GM10248 (cell line): Measurements from ENCODE around the gene MICAL2.

Source experiments
- CTCF ChIA-PET: fragments of 300-600 bp; sonication (Branson Sonifier 250); formaldehyde crosslinking; extraction: SDS; loops from one replicate; lab custom pipeline; 2021; ENCODE audit warnings: antibody characterized with exemption; lab: Yijun Ruan, JAX
- POLR2A ChIA-PET: fragments of 350-650 bp; sonication (Branson Sonifier 250); formaldehyde crosslinking; extraction: SDS; loops from one replicate; lab custom pipeline; 2020; ENCODE audit warnings: antibody characterized with exemption; lab: Yijun Ruan, JAX
- DNase-seq: peaks from one replicate; pipeline ENCODE4 v3.0.0; 2012; ENCODE audit errors: extremely low spot score
- CTCF ChIP-seq: IDR thresholded peaks from 2 replicates; pipeline ENCODE4 v1.5.1; 2012; ENCODE audit warnings: mild to moderate bottlenecking, low read depth; ENCODE audit errors: extremely low read depth, missing control alignments, control extremely low read depth

MICAL2 gene

GRCh38 chr11:12073436-12073835 is 37.0 kb upstream of the MICAL2 start:
- TF ChIP-seq CTCF: no peak
- DNase-seq: no peak
- ChIA-PET POLR2A (no interaction called here), CTCF (no interaction called here)

GRCh38 chr11:12073886-12074285 is 36.5 kb upstream of the MICAL2 start:
- no peak for DNase-seq
- TF ChIP-seq CTCF: no peak
- CTCF ChIA-PET: no interaction called here
- POLR2A ChIA-PET: no interaction called here

- POLR2A ChIA-PET: no interaction called here
- no peak for TF ChIP-seq CTCF
- no peak for DNase-seq
- CTCF ChIA-PET: no interaction called here
These were observed 35.7 kb upstream of the MICAL2 start for GRCh38 chr11:12074529-12075195.

GRCh38 chr11:12075291-12075690 is 35.1 kb upstream of the MICAL2 start:
- CTCF ChIA-PET: no interaction called here
- no peak for TF ChIP-seq CTCF
- POLR2A ChIA-PET: no interaction called here
- no peak for DNase-seq

GRCh38 chr11:12075822-12076821 is 34.3 kb upstream of the MICAL2 start:
- no peak for DNase-seq
- POLR2A ChIA-PET: no interaction called here
- no peak for TF ChIP-seq CTCF
- CTCF ChIA-PET: interaction anchor here (0.7 to 1.4 kb wide), 2 partner anchors 13 to 29 kb away, joined by 4 to 7 read pairs; no protein-coding TSS in a partner anchor

GRCh38 chr11:12076840-12077534 is 33.4 kb upstream of the MICAL2 start:
- no peak for DNase-seq
- ChIA-PET CTCF (interaction anchor here (0.7 to 1.4 kb wide), 3 partner anchors 10 to 29 kb away, joined by 3 to 7 read pairs (median 4); no protein-coding TSS in a partner anchor), POLR2A (no interaction called here)
- no peak for TF ChIP-seq CTCF
